ENCODE results near the gene SND1. TPM values are rescaled to one million over a fixed set of nuclear protein-coding genes. Genes with fewer than 3 reads are reported as not detected.

SND1 gene
- total RNA-seq, 3 donors from 2014 or later: 83.5 to 131 (median 120) TPM

GRCh38 chr7:127863082-127863481, 211.1 kb downstream of the SND1 start:
- no peaks in the 10 kb centered on the region for H3K9me3 ChIP-seq
- TF ChIP-seq POLR2A (IDR thresholded peaks at IDR 0.05): no peak
- TF ChIP-seq CTCF (IDR thresholded peaks at IDR 0.05): no peak
- no peak for TF ChIP-seq POLR2AphosphoS5 (IDR thresholded peaks at IDR 0.05)

GRCh38 chr7:127865466-127865865, 213.5 kb downstream of the SND1 start:
- intact Hi-C loops (cut with DNase I; ENCODE audit: low total_unique reads): no loop called here
- Histone ChIP-seq H3K4me1 (no peaks in the 10 kb centered on the region), H3K36me3 (no peaks in the 10 kb centered on the region), H3K4me3 (no peak overlapping the region), H3K27me3 (no peaks in the 10 kb centered on the region), H3K27ac (no peak overlapping the region), H3K9me3 (no peaks in the 10 kb centered on the region)
- DNase-seq (ENCODE audit: low spot score in 2 of 2): no peak
- TF ChIP-seq CTCF (IDR thresholded peaks at IDR 0.05) (no peak), POLR2A (IDR thresholded peaks at IDR 0.05) (no peak), POLR2AphosphoS5 (IDR thresholded peaks at IDR 0.05) (no peak)

More at GRCh38 chr7:127863082-127863481, 211.1 kb downstream of the SND1 start:
- Histone ChIP-seq H3K27me3 (no peaks in the 10 kb centered on the region), H3K27ac (no peak overlapping the region), H3K36me3 (no peaks in the 10 kb centered on the region), H3K4me1 (no peaks in the 10 kb centered on the region), H3K4me3 (no peak overlapping the region)
- no peak for DNase-seq (ENCODE audit: low spot score in 2 of 2)
- intact Hi-C loops (cut with DNase I; ENCODE audit: low total_unique reads): no loop called here

GRCh38 chr7:127870231-127870907, 218.4 kb downstream of the SND1 start:
- Histone ChIP-seq H3K27ac (no peak overlapping the region), H3K27me3 (no peaks in the 10 kb centered on the region), H3K9me3 (no peaks in the 10 kb centered on the region), H3K4me1 (no peaks in the 10 kb centered on the region), H3K36me3 (no peaks in the 10 kb centered on the region), H3K4me3 (no peak overlapping the region)
- no peak for TF ChIP-seq CTCF (IDR thresholded peaks at IDR 0.05)
- TF ChIP-seq POLR2A (IDR thresholded peaks at IDR 0.05): no peak
- TF ChIP-seq POLR2AphosphoS5 (IDR thresholded peaks at IDR 0.05): no peak
- intact Hi-C loops (cut with DNase I; ENCODE audit: low total_unique reads): no loop called here
- no peak for DNase-seq (ENCODE audit: low spot score in 2 of 2)

- Histone ChIP-seq H3K4me3 (no peak overlapping the region), H3K36me3 (no peaks in the 10 kb centered on the region), H3K9me3 (no peaks in the 10 kb centered on the region), H3K27me3 (no peaks in the 10 kb centered on the region), H3K4me1 (no peaks in the 10 kb centered on the region), H3K27ac (no peak overlapping the region)
- no peak for DNase-seq (ENCODE audit: low spot score in 2 of 2)
- no peak for TF ChIP-seq CTCF (IDR thresholded peaks at IDR 0.05)
- TF ChIP-seq POLR2A (IDR thresholded peaks at IDR 0.05): no peak
- no peak for TF ChIP-seq POLR2AphosphoS5 (IDR thresholded peaks at IDR 0.05)
- intact Hi-C loops (cut with DNase I; ENCODE audit: low total_unique reads): no loop called here
Observed at GRCh38 chr7:127871226-127871625, 219.2 kb downstream of the SND1 start.

DNA sequence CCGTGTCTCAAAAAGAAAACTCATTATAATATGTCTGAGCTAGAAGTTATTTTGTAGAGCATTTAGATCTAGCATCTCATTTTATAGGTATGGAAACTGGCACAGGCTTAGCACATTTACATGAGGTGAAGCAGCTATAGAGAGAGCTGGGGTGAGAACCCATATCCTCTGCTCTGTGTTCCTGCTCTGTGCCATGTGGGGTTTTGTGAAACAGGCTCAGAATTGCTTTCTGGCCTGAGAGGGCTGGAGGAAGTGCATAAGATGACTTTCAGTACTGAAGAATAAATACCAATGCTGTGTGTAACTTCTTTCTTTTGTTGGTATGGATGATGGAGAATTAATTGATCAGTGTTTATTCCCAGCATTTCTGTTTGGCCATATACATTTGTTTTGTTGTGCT, 220.1 kb downstream of the SND1 start:
- no peaks in the 10 kb centered on the region for H3K36me3 ChIP-seq
- H3K4me1 ChIP-seq: no peaks in the 10 kb centered on the region
- H3K27me3 ChIP-seq: no peaks in the 10 kb centered on the region
- DNase-seq (ENCODE audit: low spot score in 2 of 2): no peak
- intact Hi-C loops (cut with DNase I; ENCODE audit: low total_unique reads): no loop called here
- no peaks in the 10 kb centered on the region for H3K9me3 ChIP-seq
- H3K4me3 ChIP-seq: no peak overlapping the region
- H3K27ac ChIP-seq: no peak overlapping the region
- TF ChIP-seq POLR2A (IDR thresholded peaks at IDR 0.05): no peak
- TF ChIP-seq CTCF (IDR thresholded peaks at IDR 0.05): no peak
- TF ChIP-seq POLR2AphosphoS5 (IDR thresholded peaks at IDR 0.05): no peak

Data from breast epithelium (tissue), 4 donors.